ENCODE data around the gene FGFRL1. TPM values are rescaled to one million over a fixed set of nuclear protein-coding genes. Genes with fewer than 3 reads are reported as not detected.
"Not testable (repeated sequence)": the region's sequence is repeated elsewhere in the genome, so short reads cannot be mapped to it uniquely, and the experiment has no call there.

Gene FGFRL1
- total RNA-seq, 1 experiment from 2014 or later, result 59.5 TPM

GRCh38 chr4:972651-973424, 38.6 kb upstream of the FGFRL1 start:
- Histone ChIP-seq H3K79me2 (ENCODE audit: low read depth) (peaks cover 6% of the 10 kb centered on the region; the same call in 1 of the 2 replicates), H3K9me3 (ENCODE audit: insufficient read depth, low read depth) (no peaks in the 10 kb centered on the region), H3F3A (ENCODE audit: insufficient read depth, low read depth) (peaks cover 4% of the 10 kb centered on the region; the same call in 1 of the 2 replicates), H3K27ac (no peak overlapping the region), H3K4me2 (peak overlapping the region; percentile 94), H3K9me2 (ENCODE audit: insufficient read depth) (no peaks in the 10 kb centered on the region), H4K20me1 (ENCODE audit: insufficient read depth) (peaks cover 20% of the 10 kb centered on the region), H2AFZ (peak overlapping the region; percentile 84), H3K27me3 (ENCODE audit: insufficient read depth, low read depth) (no peaks in the 10 kb centered on the region), H3K4me1 (replicated peaks; ENCODE audit: insufficient read depth) (peaks cover 14% of the 10 kb centered on the region), H3K36me3 (ENCODE audit: low read depth) (no peaks in the 10 kb centered on the region), H3K4me3 (peak overlapping the region; percentile 95)
- intact Hi-C loops (cut with micrococcal nuclease; ENCODE audit: unreplicated experiment), result loop anchor here (5.0 kb wide), 1 partner anchor 41 kb away; the partner anchor contains the start of genes GAK and TMEM175
- no TSS peak for BruUV-seq (replicated peaks)
- CTCF ChIA-PET, result no interaction called here
- POLR2A ChIA-PET (ENCODE audit: unreplicated experiment), result interaction anchor here (0.6 kb wide), 1 partner anchor 374 kb away, joined by 3 read pairs; no protein-coding TSS in a partner anchor
- peak in 1 of 2 experiments; percentile 42 for DNase-seq
- TF ChIP-seq CTCF (conservative IDR thresholded peaks at IDR 0.05) (no peak), EZH2 (IDR thresholded peaks at IDR 0.05; ENCODE audit: low read depth) (no peak)

- Histone ChIP-seq H3K36me3 (ENCODE audit: low read depth) (no peaks in the 10 kb centered on the region), H3K27ac (no peak within 1 kb of the TSS), H3K4me2 (peak within 1 kb of the TSS; percentile 94), H3K4me3 (peak within 1 kb of the TSS; percentile 95), H3K9me3 (ENCODE audit: insufficient read depth, low read depth) (no peaks in the 10 kb centered on the region), H2AFZ (peak within 1 kb of the TSS; percentile 84), H3K27me3 (ENCODE audit: insufficient read depth, low read depth) (no peaks in the 10 kb centered on the region), H3K4me1 (replicated peaks; ENCODE audit: insufficient read depth) (peaks cover 20% of the 10 kb centered on the region), H3K79me2 (ENCODE audit: low read depth) (peaks cover 6% of the 10 kb centered on the region; the same call in 1 of the 2 replicates), H3F3A (ENCODE audit: insufficient read depth, low read depth) (peaks cover 10% of the 10 kb centered on the region; the same call in 1 of the 2 replicates), H3K9me2 (ENCODE audit: insufficient read depth) (no peaks in the 10 kb centered on the region), H4K20me1 (ENCODE audit: insufficient read depth) (peaks cover 20% of the 10 kb centered on the region)
- POLR2A ChIA-PET (ENCODE audit: unreplicated experiment), result no interaction called here
- peak; percentile 42 to 80 for DNase-seq
- CTCF ChIA-PET, result no interaction called here
- BruUV-seq (replicated peaks), result no TSS peak
- intact Hi-C loops (cut with micrococcal nuclease; ENCODE audit: unreplicated experiment), result loop anchor here (5.0 kb wide), 1 partner anchor 41 kb away; the partner anchor contains the start of genes GAK and TMEM175
- no peak for TF ChIP-seq CTCF (conservative IDR thresholded peaks at IDR 0.05)
- TF ChIP-seq EZH2 (IDR thresholded peaks at IDR 0.05; ENCODE audit: low read depth), result no peak
These were observed 37.7 kb upstream of the FGFRL1 start, which contains the start of gene DGKQ for GRCh38 chr4:973431-974397. Gene DGKQ, minus strand, starts transcription at chr4:973569. Its CDS starts 87 bp downstream, at chr4:973482.

GRCh38 chr4:974668-975067, 36.8 kb upstream of the FGFRL1 start:
- TF ChIP-seq EZH2 (IDR thresholded peaks at IDR 0.05; ENCODE audit: low read depth) (no peak), CTCF (conservative IDR thresholded peaks at IDR 0.05) (no peak)
- Histone ChIP-seq H3K4me1 (replicated peaks; ENCODE audit: insufficient read depth) (peaks cover 29% of the 10 kb centered on the region), H2AFZ (no peak overlapping the region), H3K9me3 (ENCODE audit: insufficient read depth, low read depth) (no peaks in the 10 kb centered on the region), H3K79me2 (ENCODE audit: low read depth) (peaks cover 6% of the 10 kb centered on the region; the same call in 1 of the 2 replicates), H3K27ac (no peak overlapping the region), H4K20me1 (ENCODE audit: insufficient read depth) (peaks cover 20% of the 10 kb centered on the region), H3K36me3 (ENCODE audit: low read depth) (no peaks in the 10 kb centered on the region), H3K9me2 (ENCODE audit: insufficient read depth) (no peaks in the 10 kb centered on the region), H3F3A (ENCODE audit: insufficient read depth, low read depth) (peaks cover 18% of the 10 kb centered on the region; the same call in 1 of the 2 replicates), H3K4me3 (no peak overlapping the region), H3K27me3 (ENCODE audit: insufficient read depth, low read depth) (no peaks in the 10 kb centered on the region), H3K4me2 (no peak overlapping the region)
- no peak for DNase-seq
- ChIA-PET POLR2A (ENCODE audit: unreplicated experiment) (no interaction called here), CTCF (no interaction called here)
- intact Hi-C loops (cut with micrococcal nuclease; ENCODE audit: unreplicated experiment), result loop anchor here (5.0 kb wide), 1 partner anchor 42 kb away; the partner anchor contains the start of genes GAK and TMEM175
- BruUV-seq (replicated peaks), result no TSS peak

- H3K79me2 ChIP-seq (ENCODE audit: low read depth); DNase-seq; H3K4me2 ChIP-seq; H3K9me3 ChIP-seq (ENCODE audit: insufficient read depth, low read depth); H3K27ac ChIP-seq; H3K27me3 ChIP-seq (ENCODE audit: insufficient read depth, low read depth); H2AFZ ChIP-seq; H3K4me3 ChIP-seq; H3K9me2 ChIP-seq (ENCODE audit: insufficient read depth); H3K36me3 ChIP-seq (ENCODE audit: low read depth); intact Hi-C loops (cut with micrococcal nuclease; ENCODE audit: unreplicated experiment); BruUV-seq (replicated peaks); POLR2A ChIA-PET (ENCODE audit: unreplicated experiment); CTCF ChIA-PET: not testable (repeated sequence)
- Histone ChIP-seq H4K20me1 (ENCODE audit: insufficient read depth) (peaks cover 13% of the 10 kb centered on the region), H3K4me1 (replicated peaks; ENCODE audit: insufficient read depth) (peaks cover 29% of the 10 kb centered on the region), H3F3A (ENCODE audit: insufficient read depth, low read depth) (peaks cover 21% of the 10 kb centered on the region; the same call in 1 of the 2 replicates)
These were observed 35.4 kb upstream of the FGFRL1 start for GRCh38 chr4:976016-976415.
